ENCODE measurements around the gene PSMG3. TPM values are rescaled to one million over a fixed set of nuclear protein-coding genes. Genes with fewer than 3 reads are reported as not detected.

PSMG3 gene
- polyA plus RNA-seq, 2 of the 4 experiments (the other 2 are of a cell fraction) = 75.9 to 89.3 TPM

DNA sequence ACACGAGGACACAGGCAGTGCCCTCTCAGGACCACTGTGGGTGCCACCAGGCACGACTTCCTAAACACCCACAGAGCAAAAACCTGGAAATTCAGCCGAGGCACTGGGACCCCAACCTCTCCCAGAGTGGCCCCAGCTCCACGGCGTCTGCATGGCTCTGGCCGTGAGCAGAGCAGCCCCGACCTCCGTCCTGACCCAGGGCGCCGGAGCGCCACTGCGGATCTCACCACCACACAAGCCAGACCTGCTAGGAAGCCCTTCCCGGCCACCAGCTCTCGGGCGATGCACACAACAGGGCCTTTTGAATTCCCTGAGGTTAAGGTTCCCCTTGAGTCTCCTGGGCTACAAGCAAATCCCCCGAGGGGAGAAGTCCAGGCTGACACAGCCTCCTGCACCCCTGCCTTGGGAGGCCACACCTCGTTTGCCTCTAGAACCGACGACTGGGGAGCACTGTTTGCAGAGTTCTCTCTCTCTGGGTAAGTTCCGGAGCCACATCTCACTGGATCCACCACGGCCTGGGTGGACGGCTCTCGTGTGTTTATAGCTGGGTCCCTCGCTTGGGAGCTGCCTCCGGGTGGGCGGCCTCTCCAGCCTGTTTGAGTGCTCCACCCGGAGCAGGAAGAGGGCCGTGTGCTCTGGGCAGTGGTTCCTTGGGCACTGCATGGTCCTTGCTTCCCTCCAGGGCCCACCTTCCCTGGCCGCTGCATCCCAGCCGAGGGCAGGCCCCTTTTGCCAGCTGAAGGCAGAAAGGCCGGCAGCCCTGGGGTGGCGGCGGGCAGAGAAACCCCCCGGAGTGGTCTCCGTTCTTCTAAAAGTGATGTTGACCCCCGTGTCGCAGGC lies 15.5 kb upstream of the PSMG3 start:
- Histone ChIP-seq H3K27ac (no peak overlapping the region), H3K4me2 (no peak overlapping the region), H3K4me1 (no peaks in the 10 kb centered on the region), H3K9me3 (peaks cover 14% of the 10 kb centered on the region), H3K4me3 (no peak overlapping the region)
- TF ChIP-seq USF2 (IDR thresholded peaks at IDR 0.05) (no peak), POLR2AphosphoS2 (conservative IDR thresholded peaks at IDR 0.05; ENCODE audit: low read length) (no peak), HEYL (CRISPR knock-in tag; IDR thresholded peaks at IDR 0.05) (no peak), SMC3 (IDR thresholded peaks at IDR 0.05) (no peak), HDAC2 (IDR thresholded peaks at IDR 0.05) (no peak), ATOH8 (CRISPR knock-in tag; IDR thresholded peaks at IDR 0.05; ENCODE audit: low read depth) (no peak), REST (IDR thresholded peaks at IDR 0.05) (no peak), TFCP2L1 (CRISPR knock-in tag; IDR thresholded peaks at IDR 0.05) (no peak)
- TF ChIP-seq, protein P1, sequence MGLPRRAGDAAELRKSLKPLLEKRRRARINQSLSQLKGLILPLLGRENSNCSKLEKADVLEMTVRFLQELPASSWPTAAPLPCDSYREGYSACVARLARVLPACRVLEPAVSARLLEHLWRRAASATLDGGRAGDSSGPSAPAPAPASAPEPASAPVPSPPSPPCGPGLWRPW (IDR thresholded peaks at IDR 0.05) = no peak
- ChIA-PET POLR2A (no interaction called here), CTCF (interaction anchor here (0.9 to 2.2 kb wide), 6 partner anchors 11 to 624 kb away, joined by 3 to 7 read pairs (median 4); no protein-coding TSS in a partner anchor)
- FAIRE-seq (no peak), ATAC-seq (peak in 1 of 2 experiments; percentile 14; a peak in 2 of 6 replicates), DNase-seq (ENCODE audit: low read depth in 1 of 2, low spot score in 1 of 2) (no peak)
- WGBS (ENCODE audit: missing lambda C conversion rate) = 76% methylated on average over 35 of the region's 37 CpGs

DNA sequence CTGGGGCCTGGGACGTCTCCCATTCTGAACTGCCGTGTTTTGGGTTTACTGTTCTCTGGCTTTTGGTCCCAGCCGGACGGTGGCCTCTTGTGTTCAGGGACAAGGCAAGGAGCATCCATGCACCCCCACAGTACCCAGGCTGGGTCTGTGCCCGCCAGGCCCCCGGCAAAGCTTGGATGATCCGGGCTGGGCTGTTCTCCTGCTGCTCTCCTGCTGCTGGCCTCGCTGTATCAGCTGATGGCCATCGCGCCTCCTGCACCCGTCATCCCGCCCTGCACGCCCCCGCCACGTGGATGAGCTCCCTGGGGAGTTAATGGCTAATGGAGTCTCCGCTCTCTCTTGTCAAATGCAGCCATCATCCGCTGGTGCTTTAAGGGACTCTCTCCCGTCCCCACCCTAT lies 14.9 kb upstream of the PSMG3 start:
- ChIA-PET CTCF (interaction anchor here (0.9 to 2.2 kb wide), 4 partner anchors 11 to 625 kb away, joined by 3 to 7 read pairs (median 4); no protein-coding TSS in a partner anchor), POLR2A (no interaction called here)
- FAIRE-seq (no peak), DNase-seq (ENCODE audit: low read depth in 1 of 2, low spot score in 1 of 2) (no peak), ATAC-seq (no peak)
- Histone ChIP-seq H3K4me2 (no peak overlapping the region), H3K4me3 (no peak overlapping the region), H3K9me3 (peaks cover 13% of the 10 kb centered on the region), H3K27ac (no peak overlapping the region), H3K4me1 (no peaks in the 10 kb centered on the region)
- TF ChIP-seq REST (IDR thresholded peaks at IDR 0.05) (no peak), CHD4 (IDR thresholded peaks at IDR 0.05; ENCODE audit: borderline replicate concordance) (no peak), BHLHE40 (IDR thresholded peaks at IDR 0.05; ENCODE audit: low read depth, low read length) (no peak), HMGXB4 (CRISPR knock-in tag; IDR thresholded peaks at IDR 0.05; ENCODE audit: borderline replicate concordance) (no peak), HOXB13 (CRISPR knock-in tag; IDR thresholded peaks at IDR 0.05; ENCODE audit: low read depth) (no peak), ESRRA (IDR thresholded peaks at IDR 0.05; ENCODE audit: borderline replicate concordance, low read length) (no peak), POLR2AphosphoS2 (conservative IDR thresholded peaks at IDR 0.05; ENCODE audit: low read length) (no peak), ATOH8 (CRISPR knock-in tag; IDR thresholded peaks at IDR 0.05; ENCODE audit: low read depth) (no peak), HOXB5 (CRISPR knock-in tag; IDR thresholded peaks at IDR 0.05) (no peak), FOSB (CRISPR knock-in tag; IDR thresholded peaks at IDR 0.05) (no peak), EP300 (IDR thresholded peaks at IDR 0.05) (no peak), NPAS2 (CRISPR knock-in tag; IDR thresholded peaks at IDR 0.05; ENCODE audit: borderline replicate concordance) (no peak), ZNF302 (CRISPR knock-in tag; IDR thresholded peaks at IDR 0.05) (no peak)
- 85% methylated on average over 16 of the region's 18 CpGs for WGBS (ENCODE audit: missing lambda C conversion rate)
